ENCODE results near the gene KAT7.

KAT7 gene

DNA sequence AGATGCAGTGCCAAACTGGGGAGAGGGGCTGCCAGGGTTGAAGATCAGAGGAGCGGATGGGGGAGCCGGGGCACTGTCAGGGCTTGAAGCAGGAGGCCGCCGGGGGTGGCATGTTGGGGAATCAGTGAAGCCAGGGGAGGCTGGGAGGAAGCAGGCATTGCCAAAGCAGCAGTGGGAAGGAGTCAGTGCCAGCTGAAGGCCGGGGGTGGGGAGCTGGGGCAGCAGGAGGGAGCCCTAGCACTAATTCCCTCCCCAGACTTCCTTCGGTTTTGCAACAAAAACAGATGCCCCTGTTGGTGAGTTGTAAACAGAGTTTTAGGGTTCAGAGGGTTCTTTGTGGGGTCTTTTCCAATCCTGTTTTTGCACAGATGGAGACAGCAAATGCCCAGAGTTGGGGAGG, 70.3 kb downstream of the KAT7 start:
- no peak overlapping the region for H3K4me3 ChIP-seq (ENCODE audit: low read depth, low read length)
- no peak for DNase-seq (ENCODE audit: low read depth)
- TF ChIP-seq, protein P1, sequence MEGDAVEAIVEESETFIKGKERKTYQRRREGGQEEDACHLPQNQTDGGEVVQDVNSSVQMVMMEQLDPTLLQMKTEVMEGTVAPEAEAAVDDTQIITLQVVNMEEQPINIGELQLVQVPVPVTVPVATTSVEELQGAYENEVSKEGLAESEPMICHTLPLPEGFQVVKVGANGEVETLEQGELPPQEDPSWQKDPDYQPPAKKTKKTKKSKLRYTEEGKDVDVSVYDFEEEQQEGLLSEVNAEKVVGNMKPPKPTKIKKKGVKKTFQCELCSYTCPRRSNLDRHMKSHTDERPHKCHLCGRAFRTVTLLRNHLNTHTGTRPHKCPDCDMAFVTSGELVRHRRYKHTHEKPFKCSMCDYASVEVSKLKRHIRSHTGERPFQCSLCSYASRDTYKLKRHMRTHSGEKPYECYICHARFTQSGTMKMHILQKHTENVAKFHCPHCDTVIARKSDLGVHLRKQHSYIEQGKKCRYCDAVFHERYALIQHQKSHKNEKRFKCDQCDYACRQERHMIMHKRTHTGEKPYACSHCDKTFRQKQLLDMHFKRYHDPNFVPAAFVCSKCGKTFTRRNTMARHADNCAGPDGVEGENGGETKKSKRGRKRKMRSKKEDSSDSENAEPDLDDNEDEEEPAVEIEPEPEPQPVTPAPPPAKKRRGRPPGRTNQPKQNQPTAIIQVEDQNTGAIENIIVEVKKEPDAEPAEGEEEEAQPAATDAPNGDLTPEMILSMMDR (conservative IDR thresholded peaks at IDR 0.05; ENCODE audit: low read depth, low read length), result no peak

DNA sequence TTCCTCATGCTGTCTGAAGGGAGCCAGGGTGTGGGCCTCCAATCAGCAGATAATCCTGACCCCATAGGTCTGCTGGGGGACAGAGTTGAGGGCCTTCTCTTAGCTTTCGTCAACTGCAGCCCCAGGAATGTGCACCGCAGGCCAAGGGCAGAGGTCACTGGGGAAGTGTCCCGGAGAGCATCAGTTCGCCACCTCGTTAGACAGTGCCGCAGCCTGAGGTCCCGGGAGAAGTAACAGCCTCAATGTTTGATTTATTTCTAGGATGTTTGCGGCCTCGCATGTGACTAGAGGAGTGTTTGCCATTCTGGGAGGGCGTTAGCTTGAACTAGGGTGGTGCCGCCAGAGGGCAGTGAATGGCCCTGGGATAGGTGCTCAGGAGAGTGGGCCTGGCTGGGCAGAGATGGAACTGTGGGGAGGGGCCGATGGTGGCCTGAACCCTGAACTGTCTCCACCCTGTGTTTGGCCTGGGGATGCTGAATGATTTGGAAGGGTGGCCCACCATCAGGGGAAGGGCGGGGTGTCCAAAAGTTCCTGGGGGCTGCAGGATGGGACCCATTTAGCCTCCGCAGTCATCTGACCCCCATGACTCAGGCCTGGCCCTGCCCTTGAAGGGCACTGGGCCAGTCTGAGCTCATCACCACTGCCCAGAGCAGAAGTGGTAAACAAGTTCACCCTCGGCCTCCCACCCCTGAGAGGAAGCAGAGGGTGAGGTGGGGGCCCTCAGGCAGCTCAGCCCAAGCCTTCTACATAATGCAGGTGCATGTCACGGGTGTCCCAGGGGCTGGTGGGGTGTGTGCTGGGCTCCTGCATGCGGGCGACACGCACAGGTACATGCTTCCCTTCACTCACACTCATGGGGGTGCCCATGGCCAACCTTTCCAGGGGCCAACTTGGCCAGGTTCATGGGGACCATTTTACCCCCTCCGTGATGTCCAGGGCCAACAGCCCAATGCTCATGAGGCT, 71.8 kb downstream of the KAT7 start:
- TF ChIP-seq, protein P1 (conservative IDR thresholded peaks at IDR 0.05; ENCODE audit: low read depth, low read length), result peak; percentile 1
- DNase-seq (ENCODE audit: low read depth), result no peak
- H3K4me3 ChIP-seq (ENCODE audit: low read depth, low read length), result no peak overlapping the region

DNA sequence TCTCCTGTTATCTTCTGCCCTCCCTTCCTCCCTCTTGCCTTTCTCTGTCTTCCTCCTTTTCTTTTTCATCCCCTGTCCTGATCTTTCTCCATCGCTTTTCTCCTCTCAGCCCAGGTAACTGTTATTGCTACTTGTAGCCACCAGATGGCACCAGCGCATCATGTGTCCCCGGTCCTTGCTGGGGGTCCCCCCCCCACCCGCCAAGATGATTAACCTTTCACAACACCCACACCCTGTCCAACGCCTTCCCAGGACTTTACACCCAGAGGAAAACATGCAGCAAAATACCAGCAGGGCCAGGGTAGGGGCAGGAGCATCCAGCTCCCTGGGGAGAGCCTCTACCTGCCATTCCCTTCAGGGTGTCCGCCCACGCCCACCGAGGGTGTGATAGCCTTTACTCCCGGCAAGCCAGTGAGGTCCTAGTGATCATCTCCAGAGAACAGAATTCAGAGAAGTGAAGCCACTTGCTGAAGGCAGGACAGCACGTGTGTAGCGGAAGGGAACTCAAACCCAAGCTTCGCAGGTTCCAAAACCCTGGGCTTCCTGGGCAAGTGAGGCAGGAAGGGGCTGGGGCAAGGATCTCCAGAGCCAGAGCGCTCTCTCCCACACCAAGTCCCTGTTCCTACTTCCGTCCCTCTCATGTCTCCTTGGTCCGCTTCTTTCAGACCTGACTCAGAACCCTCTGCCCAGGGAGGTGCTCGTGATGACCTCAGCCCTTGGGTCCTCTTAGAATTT, 72.8 kb downstream of the KAT7 start:
- TF ChIP-seq, protein P1 (conservative IDR thresholded peaks at IDR 0.05; ENCODE audit: low read depth, low read length), result peak; percentile 91
- DNase-seq (ENCODE audit: low read depth), result peak; percentile 38
- no peak overlapping the region for H3K4me3 ChIP-seq (ENCODE audit: low read depth, low read length)

DNA sequence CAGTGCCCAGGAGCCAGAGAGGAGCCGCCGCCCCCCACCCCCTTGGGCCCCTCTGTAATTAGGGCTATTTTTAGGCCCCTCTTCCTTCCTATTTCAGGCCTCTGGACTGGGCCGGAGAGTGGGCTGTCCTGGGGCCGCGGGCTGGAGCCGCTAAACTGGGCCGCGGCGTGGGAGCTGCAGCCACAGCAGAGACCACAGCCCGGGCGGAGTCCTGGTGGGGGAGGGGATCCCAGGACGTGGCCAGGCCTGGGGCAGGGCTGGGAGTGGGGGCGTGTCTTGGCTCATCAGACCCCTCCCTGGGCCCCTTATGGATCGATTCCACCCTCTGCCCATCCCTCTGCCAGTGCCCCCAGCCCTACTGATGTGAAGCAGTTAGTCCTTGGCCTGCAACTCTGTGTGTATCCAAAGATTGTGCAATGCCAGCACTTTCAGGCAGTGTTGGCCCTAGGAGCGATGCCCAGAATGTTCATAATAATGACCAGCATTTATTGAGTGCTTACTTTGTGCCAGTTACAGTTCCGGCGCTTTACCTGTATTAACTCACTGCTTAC, 74.4 kb downstream of the KAT7 start:
- DNase-seq (ENCODE audit: low read depth), result no peak
- TF ChIP-seq, protein P1 (conservative IDR thresholded peaks at IDR 0.05; ENCODE audit: low read depth, low read length), result no peak
- H3K4me3 ChIP-seq (ENCODE audit: low read depth, low read length), result no peak overlapping the region

DNA sequence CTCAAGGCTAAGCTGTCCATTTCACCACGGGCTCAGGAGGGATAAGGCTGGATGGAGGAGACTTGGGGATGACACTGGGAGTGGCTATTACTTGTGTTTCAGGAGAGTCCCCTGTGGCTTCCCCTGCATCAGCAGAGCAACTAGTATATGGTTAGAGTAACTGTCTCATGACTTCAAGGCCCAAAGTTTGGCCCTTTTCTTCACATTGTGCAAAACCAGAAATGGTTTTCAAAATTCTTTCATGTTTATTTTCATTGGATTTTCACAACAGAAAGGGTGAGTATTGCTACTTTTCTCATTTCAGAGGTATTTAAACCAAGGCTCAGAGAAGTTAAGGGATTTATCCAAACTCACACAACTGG, 77.5 kb downstream of the KAT7 start:
- TF ChIP-seq, protein P1 (conservative IDR thresholded peaks at IDR 0.05; ENCODE audit: low read depth, low read length), result no peak
- no peak for DNase-seq (ENCODE audit: low read depth)
- H3K4me3 ChIP-seq (ENCODE audit: low read depth, low read length), result no peak overlapping the region

DNA sequence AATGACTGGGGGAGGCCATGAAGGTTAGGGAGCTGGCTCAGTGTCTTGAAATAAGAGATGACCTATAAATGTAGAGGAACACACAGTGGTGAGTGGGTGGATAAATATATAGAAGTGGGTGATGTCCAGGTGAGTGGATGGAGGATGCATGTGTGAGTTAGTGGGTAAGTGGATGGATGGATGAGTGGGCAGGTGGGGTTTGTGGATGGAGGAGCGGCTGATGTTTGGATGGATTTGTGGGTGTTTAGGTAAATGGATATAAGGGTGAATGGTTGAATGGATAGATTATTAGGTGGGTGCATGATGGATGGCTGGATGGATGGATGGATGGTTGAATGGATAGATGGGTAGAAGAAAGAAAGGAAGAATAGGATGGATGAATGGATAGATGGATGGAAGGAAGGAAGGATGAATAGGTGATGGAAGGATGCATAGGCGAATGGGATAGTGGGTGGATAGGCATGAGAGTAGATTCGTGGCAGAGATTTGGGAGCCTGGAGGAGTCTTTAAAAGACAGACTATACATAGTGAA, 78.5 kb downstream of the KAT7 start:
- H3K4me3 ChIP-seq (ENCODE audit: low read depth, low read length), result no peak overlapping the region
- TF ChIP-seq, protein P1 (conservative IDR thresholded peaks at IDR 0.05; ENCODE audit: low read depth, low read length), result no peak
- DNase-seq (ENCODE audit: low read depth), result no peak

All from choroid plexus epithelial cell (primary cell).